ENCODE results near the gene TNFRSF6B. TPM values are rescaled to one million over a fixed set of nuclear protein-coding genes. Genes with fewer than 3 reads are reported as not detected.
A peak's percentile ranks its signal among the peaks of the same experiment; 100 is the strongest.

Gene TNFRSF6B
- total RNA-seq, 4 donors from 2014 or later: 2.1 to 4.2 (median 2.7) TPM; not detected in 1

DNA sequence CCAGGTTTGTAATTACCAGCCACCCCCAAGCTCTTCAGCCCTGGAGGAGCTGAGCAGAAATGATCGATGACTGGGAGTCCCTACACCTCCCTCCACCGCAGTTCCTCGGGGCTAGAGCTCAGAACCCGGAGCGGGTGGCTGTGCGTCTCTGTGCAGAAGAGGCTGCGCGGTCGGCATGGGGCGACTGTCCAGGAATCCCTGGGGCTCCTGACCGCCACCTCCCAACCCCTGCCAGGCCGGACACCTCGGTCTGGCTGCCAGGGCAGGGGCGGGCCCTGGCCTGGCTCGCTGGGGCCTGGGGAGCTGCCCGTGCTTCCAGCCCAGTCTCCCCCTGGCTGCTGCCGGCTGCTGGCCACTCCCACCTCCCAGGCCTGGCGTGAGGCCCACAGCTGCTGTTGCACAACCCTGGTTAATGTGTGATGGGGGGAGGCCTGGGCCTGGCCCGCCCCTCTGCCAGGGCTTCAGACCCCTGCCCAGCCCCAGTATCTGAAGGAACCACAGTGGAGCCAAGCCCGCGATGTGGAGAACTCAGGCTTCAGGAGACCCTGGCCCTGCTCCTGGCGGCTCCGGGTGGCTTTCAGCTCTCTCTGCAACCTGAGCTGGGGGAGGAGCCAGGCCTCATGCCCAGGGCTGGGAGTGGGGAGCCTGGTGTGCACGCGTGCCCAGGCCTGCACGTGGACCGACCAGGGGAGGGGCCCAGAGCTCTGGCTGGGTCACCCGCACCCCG is 44.3 kb downstream of the TNFRSF6B start:
- Histone ChIP-seq H3K9me3 (no peaks in the 10 kb centered on the region), H3K27ac (peak overlapping the region; percentile 76 to 86 (median 83)), H3K4me3 (peak overlapping the region; percentile 52 to 74 (median 66)), H3K4me1 (peaks cover 0 to 51% (median 34%) of the 10 kb centered on the region in 4 donors), H3K36me3 (peaks cover 0 to 25% (median 0%) of the 10 kb centered on the region in 3 donors), H3K27me3 (no peaks in the 10 kb centered on the region)
- TF ChIP-seq, protein P1, sequence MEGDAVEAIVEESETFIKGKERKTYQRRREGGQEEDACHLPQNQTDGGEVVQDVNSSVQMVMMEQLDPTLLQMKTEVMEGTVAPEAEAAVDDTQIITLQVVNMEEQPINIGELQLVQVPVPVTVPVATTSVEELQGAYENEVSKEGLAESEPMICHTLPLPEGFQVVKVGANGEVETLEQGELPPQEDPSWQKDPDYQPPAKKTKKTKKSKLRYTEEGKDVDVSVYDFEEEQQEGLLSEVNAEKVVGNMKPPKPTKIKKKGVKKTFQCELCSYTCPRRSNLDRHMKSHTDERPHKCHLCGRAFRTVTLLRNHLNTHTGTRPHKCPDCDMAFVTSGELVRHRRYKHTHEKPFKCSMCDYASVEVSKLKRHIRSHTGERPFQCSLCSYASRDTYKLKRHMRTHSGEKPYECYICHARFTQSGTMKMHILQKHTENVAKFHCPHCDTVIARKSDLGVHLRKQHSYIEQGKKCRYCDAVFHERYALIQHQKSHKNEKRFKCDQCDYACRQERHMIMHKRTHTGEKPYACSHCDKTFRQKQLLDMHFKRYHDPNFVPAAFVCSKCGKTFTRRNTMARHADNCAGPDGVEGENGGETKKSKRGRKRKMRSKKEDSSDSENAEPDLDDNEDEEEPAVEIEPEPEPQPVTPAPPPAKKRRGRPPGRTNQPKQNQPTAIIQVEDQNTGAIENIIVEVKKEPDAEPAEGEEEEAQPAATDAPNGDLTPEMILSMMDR (IDR thresholded peaks at IDR 0.05): peak in 2 of 6 experiments; percentile 52 to 56
- TF ChIP-seq POLR2A (IDR thresholded peaks at IDR 0.05): peak; percentile 24
- DNase-seq: peak; percentile 51 to 93 (median 91)

DNA sequence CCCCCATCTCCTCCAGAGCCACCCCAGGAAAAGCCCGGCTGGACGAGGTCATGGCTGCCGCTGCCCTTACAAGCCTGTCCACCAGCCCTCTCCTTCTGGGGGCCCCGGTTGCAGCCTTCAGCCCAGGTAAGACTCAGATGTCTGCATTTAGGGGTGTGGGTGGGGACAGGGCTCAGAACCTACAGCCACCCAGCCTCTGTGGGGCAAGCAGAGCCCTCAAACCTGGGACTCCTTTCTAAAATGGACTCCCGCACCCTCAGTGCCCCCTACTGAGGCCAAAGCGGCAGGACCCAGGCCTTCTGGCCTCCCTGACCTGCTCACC is 44.9 kb downstream of the TNFRSF6B start:
- peak overlapping the region; percentile 76 to 86 (median 83) for H3K27ac ChIP-seq
- H3K36me3 ChIP-seq: peaks cover 0 to 22% (median 0%) of the 10 kb centered on the region in 3 donors
- TF ChIP-seq POLR2A (IDR thresholded peaks at IDR 0.05): no peak
- TF ChIP-seq, protein P1 (IDR thresholded peaks at IDR 0.05): no peak
- peaks cover 0 to 46% (median 31%) of the 10 kb centered on the region in 4 donors for H3K4me1 ChIP-seq
- H3K4me3 ChIP-seq: peak overlapping the region in 2 of 4 donors; percentile 3 to 74
- no peaks in the 10 kb centered on the region for H3K9me3 ChIP-seq
- no peak for DNase-seq
- H3K27me3 ChIP-seq: no peaks in the 10 kb centered on the region

DNA sequence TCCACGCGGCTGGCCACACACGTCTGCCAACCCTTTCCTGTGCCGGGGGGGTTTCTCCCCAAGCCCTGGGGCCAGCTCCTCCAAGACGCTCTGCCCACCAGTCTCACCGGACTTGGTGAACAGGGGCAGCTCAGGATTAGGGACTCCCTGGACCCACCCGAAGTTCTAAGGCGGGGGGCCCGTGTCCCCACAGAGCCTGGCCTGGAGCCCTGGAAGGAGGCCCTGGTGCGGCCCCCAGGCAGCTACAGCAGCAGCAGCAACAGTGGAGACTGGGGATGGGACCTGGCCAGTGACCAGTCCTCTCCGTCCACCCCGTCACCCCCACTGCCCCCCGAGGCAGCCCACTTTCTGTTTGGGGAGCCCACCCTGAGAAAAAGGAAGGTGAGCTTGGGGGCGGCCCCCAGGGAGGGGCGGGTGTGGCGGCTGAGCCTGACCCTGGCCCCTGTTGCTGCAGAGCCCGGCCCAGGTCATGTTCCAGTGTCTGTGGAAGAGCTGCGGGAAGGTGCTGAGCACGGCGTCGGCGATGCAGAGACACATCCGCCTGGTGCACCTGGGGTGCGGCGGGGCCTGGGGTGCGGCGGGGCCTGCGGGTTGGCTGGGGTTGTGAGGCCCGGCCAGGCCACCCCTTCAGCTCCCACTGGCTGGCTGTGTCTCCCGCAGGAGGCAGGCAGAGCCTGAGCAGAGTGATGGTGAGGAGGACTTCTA is 45.4 kb downstream of the TNFRSF6B start:
- no peak for DNase-seq
- H3K4me3 ChIP-seq: peak overlapping the region in 2 of 4 donors; percentile 3 to 74

DNA sequence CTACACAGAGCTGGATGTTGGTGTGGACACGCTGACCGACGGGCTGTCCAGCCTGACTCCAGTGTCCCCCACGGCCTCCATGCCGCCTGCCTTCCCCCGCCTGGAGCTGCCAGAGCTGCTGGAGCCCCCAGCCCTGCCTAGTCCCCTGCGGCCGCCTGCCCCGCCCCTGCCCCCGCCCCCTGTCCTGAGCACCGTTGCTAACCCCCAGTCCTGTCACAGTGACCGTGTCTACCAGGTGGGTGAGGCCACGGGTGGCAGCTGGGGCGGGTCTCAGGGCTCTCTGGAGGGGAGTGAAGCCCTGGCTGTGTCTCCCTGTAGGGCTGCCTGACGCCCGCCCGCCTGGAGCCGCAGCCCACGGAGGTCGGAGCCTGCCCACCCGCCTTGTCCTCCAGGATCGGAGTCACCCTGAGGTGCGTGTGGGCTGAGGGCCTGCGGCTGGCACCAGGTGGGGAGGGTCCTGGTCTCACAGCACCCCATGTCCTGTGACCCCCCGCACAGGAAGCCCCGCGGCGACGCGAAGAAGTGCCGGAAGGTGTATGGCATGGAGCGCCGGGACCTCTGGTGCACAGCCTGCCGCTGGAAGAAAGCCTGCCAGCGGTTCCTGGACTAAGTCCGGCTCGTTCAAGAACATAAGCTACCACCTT is 46.1 kb downstream of the TNFRSF6B start:
- no peak overlapping the region for H3K27ac ChIP-seq

More for the DNA sequence above, 45.4 kb downstream of the TNFRSF6B start:
- Histone ChIP-seq H3K36me3 (peaks cover 0 to 22% (median 0%) of the 10 kb centered on the region in 3 donors), H3K27me3 (no peaks in the 10 kb centered on the region), H3K27ac (peak overlapping the region; percentile 76 to 86 (median 83)), H3K4me1 (peaks cover 0 to 41% (median 30%) of the 10 kb centered on the region in 4 donors), H3K9me3 (no peaks in the 10 kb centered on the region)
- TF ChIP-seq, protein P1 (IDR thresholded peaks at IDR 0.05): no peak
- TF ChIP-seq POLR2A (IDR thresholded peaks at IDR 0.05): no peak

More for the DNA sequence above, 46.1 kb downstream of the TNFRSF6B start:
- Histone ChIP-seq H3K4me1 (peaks cover 0 to 34% (median 26%) of the 10 kb centered on the region in 4 donors), H3K9me3 (no peaks in the 10 kb centered on the region), H3K36me3 (peaks cover 0 to 22% (median 0%) of the 10 kb centered on the region in 3 donors), H3K27me3 (no peaks in the 10 kb centered on the region), H3K4me3 (no peak overlapping the region)
- DNase-seq: no peak
- TF ChIP-seq, protein P1 (IDR thresholded peaks at IDR 0.05): no peak
- no peak for TF ChIP-seq POLR2A (IDR thresholded peaks at IDR 0.05)
